AG04449 (cell line): ENCODE data around the gene FPR3.

Experiments
- CTCF ChIA-PET: fragments of 350-600 bp; formaldehyde crosslinking; extraction: SDS; loops from one replicate; lab custom pipeline; 2021; ENCODE audit warnings: antibody characterized with exemption; lab: Yijun Ruan, JAX
- POLR2A ChIA-PET: fragments of 400-600, 350-600 bp; formaldehyde crosslinking; extraction: SDS; loops from one replicate; lab custom pipeline; 2020; ENCODE audit warnings: antibody characterized with exemption, inconsistent platforms; lab: Yijun Ruan, JAX
- DNase-seq: peaks from one replicate; pipeline ENCODE4 v3.0.0-alpha.2; 2010; ENCODE audit warnings: low read depth, low spot score
- H3K4me3 ChIP-seq: 2 replicates; pipeline ENCODE4 v1.5.1; 2011; ENCODE audit warnings: low read depth, mild to moderate bottlenecking, control low read depth, low read length
- TF ChIP-seq, protein P1 (sequence below): IDR thresholded peaks from one replicate; pipeline ENCODE4 v1.5.1; 2011; ENCODE audit warnings: mild to moderate bottlenecking, moderate library complexity, low read length, control low read depth, inconsistent platforms; ENCODE audit not compliant: insufficient read depth; ENCODE audit errors: missing control alignments

The FPR3 gene

DNA sequence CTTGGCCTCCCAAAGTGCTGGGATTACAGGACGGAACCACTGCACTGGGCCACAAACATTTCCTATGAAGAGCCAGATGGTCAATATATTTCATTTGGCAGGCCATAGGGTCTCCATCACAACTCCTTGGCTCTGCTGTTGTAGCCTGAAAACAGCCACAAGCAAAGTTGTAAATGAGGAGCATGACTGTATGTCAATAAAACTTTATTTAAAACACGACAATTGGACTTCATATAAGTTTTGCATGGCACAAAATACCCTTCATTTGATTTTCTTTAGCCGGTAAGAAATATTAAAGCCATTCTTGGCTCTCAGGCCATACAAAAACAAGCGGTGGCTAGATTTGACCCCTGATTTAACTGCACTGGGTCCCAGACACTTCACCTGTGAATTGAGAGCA is 40.2 kb upstream of the FPR3 start:
- CTCF ChIA-PET = no interaction called here
- H3K4me3 ChIP-seq = no peak overlapping the region
- no peak for DNase-seq
- POLR2A ChIA-PET = no interaction called here
- TF ChIP-seq, protein P1, sequence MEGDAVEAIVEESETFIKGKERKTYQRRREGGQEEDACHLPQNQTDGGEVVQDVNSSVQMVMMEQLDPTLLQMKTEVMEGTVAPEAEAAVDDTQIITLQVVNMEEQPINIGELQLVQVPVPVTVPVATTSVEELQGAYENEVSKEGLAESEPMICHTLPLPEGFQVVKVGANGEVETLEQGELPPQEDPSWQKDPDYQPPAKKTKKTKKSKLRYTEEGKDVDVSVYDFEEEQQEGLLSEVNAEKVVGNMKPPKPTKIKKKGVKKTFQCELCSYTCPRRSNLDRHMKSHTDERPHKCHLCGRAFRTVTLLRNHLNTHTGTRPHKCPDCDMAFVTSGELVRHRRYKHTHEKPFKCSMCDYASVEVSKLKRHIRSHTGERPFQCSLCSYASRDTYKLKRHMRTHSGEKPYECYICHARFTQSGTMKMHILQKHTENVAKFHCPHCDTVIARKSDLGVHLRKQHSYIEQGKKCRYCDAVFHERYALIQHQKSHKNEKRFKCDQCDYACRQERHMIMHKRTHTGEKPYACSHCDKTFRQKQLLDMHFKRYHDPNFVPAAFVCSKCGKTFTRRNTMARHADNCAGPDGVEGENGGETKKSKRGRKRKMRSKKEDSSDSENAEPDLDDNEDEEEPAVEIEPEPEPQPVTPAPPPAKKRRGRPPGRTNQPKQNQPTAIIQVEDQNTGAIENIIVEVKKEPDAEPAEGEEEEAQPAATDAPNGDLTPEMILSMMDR = no peak

DNA sequence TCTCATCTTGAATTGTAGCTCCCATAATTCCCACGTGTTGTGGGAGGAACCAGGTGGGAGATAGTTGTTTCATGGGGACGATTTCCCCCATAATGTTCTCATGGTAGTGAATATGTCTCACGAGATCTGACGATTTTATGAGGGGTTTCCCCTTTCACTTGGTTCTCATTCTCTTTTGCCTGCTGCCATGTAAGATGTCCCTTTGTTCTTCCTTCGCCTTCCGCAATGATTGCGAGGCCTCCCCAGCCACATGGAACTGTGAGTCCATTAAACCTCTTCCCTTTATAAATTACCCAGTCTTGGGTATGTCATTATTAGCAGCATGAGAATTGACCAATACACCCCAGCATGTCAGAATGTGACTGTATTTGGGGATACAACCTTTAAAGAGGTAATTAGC is 39.4 kb upstream of the FPR3 start:
- ChIA-PET POLR2A (no interaction called here), CTCF (interaction anchor here (1.2 kb wide), 1 partner anchor 22 kb away, joined by 4 read pairs; no protein-coding TSS in a partner anchor)
- DNase-seq = no peak
- TF ChIP-seq, protein P1 = no peak
- H3K4me3 ChIP-seq = no peak overlapping the region

DNA sequence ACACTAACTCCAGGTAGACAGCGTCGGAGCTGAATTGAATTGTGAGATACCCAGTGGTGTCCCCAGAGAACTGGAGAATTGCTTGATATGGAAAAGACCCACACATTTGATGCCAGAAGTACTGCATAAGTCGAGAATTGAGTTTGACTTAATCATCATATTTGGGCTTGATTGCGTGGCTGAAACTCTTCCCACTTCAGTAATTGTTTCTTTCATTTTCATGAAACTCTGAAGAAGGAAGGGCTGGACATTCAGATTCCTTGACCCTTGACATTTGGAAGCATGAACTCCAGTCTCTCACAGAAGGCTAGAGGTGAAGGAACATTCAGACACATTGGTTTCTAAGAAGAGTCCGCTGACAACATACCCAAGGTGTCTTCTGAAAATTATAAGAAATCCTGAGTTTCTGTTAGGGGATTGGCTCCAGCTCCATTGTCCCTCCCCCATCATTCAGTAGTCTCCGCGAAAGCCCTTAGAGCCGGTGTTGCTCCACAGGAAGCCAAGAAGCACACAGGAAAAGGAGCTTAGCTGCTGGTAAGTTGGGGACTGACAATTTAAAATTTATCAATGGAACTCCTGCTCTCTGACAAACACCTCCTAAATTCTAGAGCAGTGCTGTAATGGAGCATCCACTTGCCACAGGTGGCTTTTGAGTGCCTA is 34.1 kb upstream of the FPR3 start, which contains the start of gene FPR2:
TSS of gene FPR2 (plus strand) at position 484 of the 660 bp plus-strand sequence. CDS start 7,479 bp downstream, outside the sequence.
- no peak for DNase-seq
- CTCF ChIA-PET = no interaction called here
- TF ChIP-seq, protein P1 = no peak
- H3K4me3 ChIP-seq = no peak within 1 kb of the TSS
- POLR2A ChIA-PET = no interaction called here

DNA sequence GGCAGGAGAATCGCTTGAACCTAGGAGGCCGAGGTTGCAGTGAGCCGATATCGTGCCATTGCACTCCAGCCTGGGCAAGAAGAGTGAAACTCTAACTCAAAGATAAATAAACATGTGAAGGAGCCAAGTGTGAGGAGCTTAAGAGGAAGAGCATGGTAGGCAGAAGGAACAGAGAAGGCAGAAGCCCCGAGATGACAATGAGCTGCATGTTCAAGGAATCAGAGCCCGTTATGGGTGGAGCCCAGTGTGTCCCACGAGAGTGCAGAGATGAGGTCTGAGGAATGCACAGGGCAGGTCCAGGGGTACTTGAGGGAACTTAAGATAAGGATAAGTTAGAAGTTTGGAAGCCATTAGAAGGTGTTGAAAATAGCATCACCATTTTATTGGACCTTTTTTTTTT is 33.3 kb upstream of the FPR3 start:
- H3K4me3 ChIP-seq = no peak overlapping the region
- TF ChIP-seq, protein P1 = no peak
- POLR2A ChIA-PET = no interaction called here
- DNase-seq = no peak
- CTCF ChIA-PET = interaction anchor here (1.0 kb wide), 1 partner anchor 15 kb away, joined by 3 read pairs; no protein-coding TSS in a partner anchor

DNA sequence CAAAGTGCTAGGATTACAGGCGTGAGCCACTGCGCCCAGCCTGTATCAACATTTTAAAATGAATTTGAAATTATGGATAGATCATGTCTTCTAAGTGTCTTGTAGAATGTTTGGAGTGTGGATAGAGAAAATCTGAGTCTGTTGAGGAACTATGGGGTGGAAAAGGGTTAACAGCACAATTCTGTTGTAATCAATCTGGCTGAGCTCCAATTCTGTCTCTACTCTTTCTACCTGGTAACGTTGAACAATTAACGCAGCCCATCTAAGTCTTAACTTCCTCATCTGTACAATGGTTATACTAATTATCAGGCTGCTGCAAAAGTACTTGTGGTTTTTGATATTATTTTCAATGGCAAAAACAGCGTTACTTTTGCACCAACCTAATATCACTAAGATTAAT is 29.9 kb upstream of the FPR3 start:
- H3K4me3 ChIP-seq = no peak overlapping the region
- ChIA-PET CTCF (no interaction called here), POLR2A (no interaction called here)
- no peak for DNase-seq
- TF ChIP-seq, protein P1 = no peak

DNA sequence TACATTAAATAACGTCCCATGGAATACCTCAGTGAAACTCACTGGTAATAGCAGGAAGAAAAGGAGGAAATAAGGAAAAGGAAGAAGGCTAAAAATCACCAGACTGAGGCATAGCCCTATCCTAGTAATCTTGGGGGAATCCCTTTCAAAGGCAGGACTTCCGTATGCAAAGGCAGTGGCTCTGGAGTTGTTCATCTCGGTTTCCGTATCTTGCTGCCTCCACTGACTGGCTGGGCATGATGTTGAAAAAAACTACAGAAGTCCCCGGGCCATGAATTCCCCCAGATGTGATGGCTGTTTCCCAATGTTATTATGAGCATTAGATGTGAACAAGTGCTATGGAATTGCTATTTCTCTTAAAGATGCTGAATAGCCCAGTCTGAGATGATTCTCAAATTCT is 28.5 kb upstream of the FPR3 start:
- DNase-seq = no peak
- ChIA-PET CTCF (no interaction called here), POLR2A (no interaction called here)
- TF ChIP-seq, protein P1 = no peak
- H3K4me3 ChIP-seq = no peak overlapping the region
